Articular chondrocyte of knee joint (primary cell): ENCODE data around the gene PRSS22. TPM values are rescaled to one million over a fixed set of nuclear protein-coding genes. Genes with fewer than 3 reads are reported as not detected.

Source experiments
- total RNA-seq: library from RNA; depleted of rRNA; stranded (reverse); fragments of >200 nt; gene quantifications from 2 replicates; pipeline ENCODE4 v1.2.3, GENCODE V29; 2012

PRSS22 gene, protein sequence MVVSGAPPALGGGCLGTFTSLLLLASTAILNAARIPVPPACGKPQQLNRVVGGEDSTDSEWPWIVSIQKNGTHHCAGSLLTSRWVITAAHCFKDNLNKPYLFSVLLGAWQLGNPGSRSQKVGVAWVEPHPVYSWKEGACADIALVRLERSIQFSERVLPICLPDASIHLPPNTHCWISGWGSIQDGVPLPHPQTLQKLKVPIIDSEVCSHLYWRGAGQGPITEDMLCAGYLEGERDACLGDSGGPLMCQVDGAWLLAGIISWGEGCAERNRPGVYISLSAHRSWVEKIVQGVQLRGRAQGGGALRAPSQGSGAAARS
- total RNA-seq, result not detected in 2 replicates

DNA sequence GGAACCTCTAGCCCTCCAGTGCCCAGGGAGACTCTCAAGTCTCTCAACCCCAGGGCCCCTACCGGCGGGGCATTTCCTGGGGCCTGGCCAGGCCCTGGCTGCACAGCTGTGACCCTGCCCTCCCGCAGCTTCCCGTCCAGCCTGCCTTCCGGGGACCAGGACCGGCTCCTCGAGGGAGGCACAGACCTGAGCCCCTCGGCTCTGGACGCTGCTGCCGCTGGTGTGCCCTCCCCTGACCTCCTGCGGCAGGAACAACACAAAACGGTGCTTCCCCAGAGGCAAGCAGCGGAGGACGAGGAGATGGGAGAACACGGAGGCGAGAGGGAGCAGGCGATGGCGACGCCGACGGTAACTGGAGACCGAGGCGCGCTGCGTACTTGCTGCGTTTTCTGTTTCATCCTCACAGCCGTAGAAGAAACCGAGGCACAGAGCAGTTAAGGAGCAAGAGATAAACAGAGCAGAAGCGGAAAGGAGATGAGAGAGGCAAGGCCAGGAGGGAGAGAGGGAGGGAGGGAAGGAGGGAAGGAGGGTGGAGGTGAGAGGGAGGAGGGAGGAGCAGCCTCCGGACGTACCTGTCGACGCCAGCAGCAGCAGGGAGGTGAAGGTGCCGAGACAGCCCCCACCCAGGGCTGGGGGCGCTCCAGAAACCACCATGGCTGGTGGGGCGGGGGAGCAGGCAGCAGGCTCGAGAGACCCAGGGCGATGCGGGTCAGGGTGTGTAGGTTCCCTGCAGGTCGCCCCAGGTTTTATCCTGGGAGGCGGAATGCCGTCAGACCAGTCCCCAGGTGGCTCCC lies at the start of gene PRSS22:
Gene PRSS22, minus strand, starts transcription at position 720 of the 794 bp plus-strand sequence. Its CDS starts 66 bp downstream, at position 654.

DNA sequence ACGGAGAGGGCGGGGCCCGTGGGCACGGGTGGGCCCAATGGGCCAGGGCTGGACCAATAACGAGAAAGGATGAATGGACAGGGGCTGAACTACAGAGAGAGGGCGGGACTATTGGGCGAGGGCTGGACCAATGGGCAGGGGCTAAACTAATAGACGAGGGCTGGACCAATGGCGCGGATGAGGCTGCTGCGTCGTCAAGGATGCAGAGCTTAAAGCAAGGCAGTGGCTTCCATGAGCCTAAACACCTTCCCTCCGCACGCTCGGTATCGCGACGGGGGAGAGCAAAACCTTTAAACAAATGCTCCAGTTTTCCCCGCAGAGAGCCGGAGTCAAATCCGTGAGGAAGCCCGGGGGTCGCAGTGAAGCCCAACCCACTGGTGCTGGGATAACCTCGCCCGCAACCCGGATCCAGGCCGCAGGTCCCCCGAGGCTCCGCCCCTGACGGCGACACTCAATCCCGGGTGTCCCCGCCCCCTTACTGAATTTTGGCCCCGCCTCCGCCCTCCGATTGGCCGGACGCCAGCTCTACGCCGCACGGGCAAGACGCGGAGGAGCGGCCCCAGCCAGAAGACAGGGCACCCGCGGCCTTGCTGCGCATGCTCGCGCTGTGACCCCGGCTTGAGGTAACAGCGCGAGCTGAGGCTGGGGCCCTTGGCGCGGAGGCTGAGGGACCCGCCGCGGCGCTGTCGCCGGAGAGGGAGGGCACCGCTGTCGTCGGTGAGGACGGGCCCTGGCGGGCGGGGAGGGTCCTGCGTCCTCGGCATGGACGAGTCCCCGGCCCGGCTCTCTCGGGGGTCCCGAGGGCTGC lies 24.9 kb upstream of the PRSS22 start, which contains the start of gene FLYWCH2:
Gene FLYWCH2, plus strand, starts transcription at position 566 of the 808 bp plus-strand sequence. CDS start 13,235 bp downstream, outside the sequence.

DNA sequence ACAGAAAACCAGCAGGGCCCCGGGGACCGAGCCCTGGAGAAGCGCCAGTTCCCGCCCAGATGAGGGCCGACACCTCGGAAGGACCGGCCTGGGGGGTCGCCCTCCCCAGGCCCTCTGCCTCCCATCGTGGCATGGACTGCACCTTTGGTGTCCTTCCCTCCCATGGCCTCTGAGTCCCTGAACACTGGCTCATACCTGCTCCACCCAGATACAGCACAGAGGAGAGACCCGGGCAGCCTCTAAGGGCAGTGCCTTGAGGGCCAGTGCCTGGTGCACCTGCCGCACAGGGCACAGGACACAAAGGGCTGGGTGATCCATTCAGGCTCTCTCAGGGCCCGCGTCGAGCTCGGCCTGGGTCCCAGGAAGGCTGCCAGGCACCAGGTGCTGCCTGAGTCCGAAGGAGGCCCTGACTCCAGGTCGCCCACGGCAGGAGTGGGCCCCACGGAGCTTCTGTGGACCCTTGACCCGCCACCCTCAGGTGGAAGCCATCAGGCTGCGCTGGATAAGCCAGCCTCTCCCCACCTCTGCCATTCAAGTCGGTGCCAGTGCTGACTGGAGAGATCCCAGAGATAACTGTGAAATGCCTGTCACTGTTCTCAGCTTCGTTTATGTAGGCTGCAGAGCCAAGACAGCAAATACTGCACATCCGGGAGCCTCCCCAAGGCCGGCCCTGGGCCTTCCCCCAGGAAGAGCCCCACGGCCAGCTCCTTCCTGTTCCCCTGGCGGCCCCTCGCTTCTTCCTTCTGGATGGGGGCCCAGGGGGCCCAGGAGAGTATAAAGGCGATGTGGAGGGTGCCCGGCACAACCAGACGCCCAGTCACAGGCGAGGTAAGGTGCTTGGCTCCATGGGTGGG lies 28.2 kb downstream of the PRSS22 start, which contains the start of gene ZG16B:
Gene ZG16B, plus strand, starts transcription at position 803 of the 854 bp plus-strand sequence. CDS start 139 bp downstream, outside the sequence.

DNA sequence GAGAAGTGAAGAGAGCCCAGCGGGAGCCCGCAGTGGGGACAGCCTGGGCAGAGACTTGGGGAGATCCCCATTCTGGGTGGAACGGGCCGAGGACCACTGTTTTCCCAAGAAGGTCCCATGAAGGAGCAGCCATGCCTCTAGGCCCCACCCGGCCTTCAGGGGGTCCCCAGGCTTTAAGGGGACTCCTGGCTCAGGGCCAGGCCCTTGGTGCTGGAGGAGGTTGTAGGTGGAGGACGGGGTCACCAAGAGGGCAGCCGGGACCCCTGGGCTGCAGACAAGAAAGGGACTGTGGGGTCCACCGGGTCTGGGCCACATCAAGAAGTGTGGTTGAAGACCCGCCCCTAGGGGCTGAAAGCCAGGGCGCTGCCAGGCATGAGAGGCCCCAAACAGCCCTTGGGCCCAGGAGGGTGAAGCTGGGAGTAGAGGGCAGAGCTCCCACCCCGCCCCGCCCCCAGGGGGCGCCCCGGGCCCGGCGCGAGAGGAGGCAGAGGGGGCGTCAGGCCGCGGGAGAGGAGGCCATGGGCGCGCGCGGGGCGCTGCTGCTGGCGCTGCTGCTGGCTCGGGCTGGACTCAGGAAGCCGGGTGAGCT lies 41.1 kb downstream of the PRSS22 start, which contains the start of gene PRSS21:
Gene PRSS21, plus strand, starts transcription at position 487 of the 589 bp plus-strand sequence. Its CDS starts 32 bp downstream, at position 519.

Other genes starting within 250 kb of the PRSS22 start
- 17.5 and 22.3 TPM in 2 replicates for gene KCTD5, start 175.6 kb downstream of the PRSS22 start, total RNA-seq
- gene PRSS27, start 137.9 kb downstream of the PRSS22 start, total RNA-seq, result 1.1 and 1.3 TPM in 2 replicates
- 82.6 and 88.5 TPM in 2 replicates for gene SRRM2, start 105.5 kb downstream of the PRSS22 start, total RNA-seq
- gene ELOB, start 80.9 kb downstream of the PRSS22 start, total RNA-seq, result 163 and 314 TPM in 2 replicates
- not detected in 2 replicates for gene PRSS33, start 70.6 kb downstream of the PRSS22 start, total RNA-seq
- not detected in 2 replicates for gene PRSS41, start 59.7 kb downstream of the PRSS22 start, total RNA-seq
- 0.22 TPM in 1 of 2 replicates, not detected in the other for gene PRSS21, start 40.9 kb downstream of the PRSS22 start, total RNA-seq
- gene ZG16B, start 27.9 kb downstream of the PRSS22 start, total RNA-seq, result 3.7 and 6.7 TPM in 2 replicates
- gene FLYWCH2, start 25.0 kb upstream of the PRSS22 start, total RNA-seq, result 37.6 and 46.6 TPM in 2 replicates
- gene FLYWCH1, start 53.8 kb upstream of the PRSS22 start, total RNA-seq, result 43.4 and 51.8 TPM in 2 replicates
- gene KREMEN2, start 106.1 kb upstream of the PRSS22 start, total RNA-seq, result not detected in 2 replicates
- gene PAQR4, start 111.2 kb upstream of the PRSS22 start, total RNA-seq, result 3.5 and 4.8 TPM in 2 replicates
- gene PKMYT1, start 122.3 kb upstream of the PRSS22 start, total RNA-seq, result 4.8 and 6.4 TPM in 2 replicates
- not detected in 2 replicates for gene CLDN9, start 154.8 kb upstream of the PRSS22 start, total RNA-seq
- not detected in 2 replicates for gene CLDN6, start 160.0 kb upstream of the PRSS22 start, total RNA-seq
- gene TNFRSF12A, start 162.2 kb upstream of the PRSS22 start, total RNA-seq, result 114 and 131 TPM in 2 replicates
- gene HCFC1R1, start 165.8 kb upstream of the PRSS22 start, total RNA-seq, result 12.8 and 18.4 TPM in 2 replicates
- 18.8 and 20.3 TPM in 2 replicates for gene THOC6, start 165.9 kb upstream of the PRSS22 start, total RNA-seq
- 0.11 TPM in 1 of 2 replicates, not detected in the other for gene BICDL2, start 178.8 kb upstream of the PRSS22 start, total RNA-seq
- not detected in 2 replicates for gene MMP25, start 188.4 kb upstream of the PRSS22 start, total RNA-seq
- 1.3 and 5.6 TPM in 2 replicates for gene IL32, start 207.5 kb upstream of the PRSS22 start, total RNA-seq
- not detected in 2 replicates for gene ZSCAN10, start 241.1 kb upstream of the PRSS22 start, total RNA-seq